HEK293 (cell line): ENCODE data around the gene TDRD9.

ENCODE experiments used
- CTCF ChIA-PET: fragments of 350-600 bp; formaldehyde crosslinking; extraction: SDS; loops from one replicate; lab custom pipeline; 2021; ENCODE audit warnings: antibody characterized with exemption; lab: Yijun Ruan, JAX
- POLR2A ChIA-PET: fragments of 300-600 bp; formaldehyde crosslinking; extraction: SDS; loops from one replicate; lab custom pipeline; 2020; ENCODE audit warnings: antibody characterized with exemption, inconsistent platforms; lab: Yijun Ruan, JAX
- H3K27ac ChIP-seq: fragments of 200-500 bp; sonication (Bioruptor generic); 2 replicates; pipeline ENCODE4 v1.5.1; 2014; ENCODE audit warnings: low read depth, low read length, control low read depth, inconsistent platforms; ENCODE audit errors: extremely low read depth
- H3K36me3 ChIP-seq, 2 experiments: fragments of 200-500 bp in 1 of 2; sonication (Bioruptor generic) in 1 of 2; 1 replicate in 1 of 2; 2 replicates in 1 of 2; pipeline ENCODE4 v1.5.1; 2014 to 2017; ENCODE audit warnings: inconsistent platforms in 2 of 2, low read length in 2 of 2; ENCODE audit not compliant: control insufficient read depth in 2 of 2, insufficient read depth in 1 of 2
- H3K4me1 ChIP-seq: fragments of 200-500 bp; sonication (Bioruptor generic); 2 replicates; pipeline ENCODE4 v1.5.1; 2014; ENCODE audit warnings: mild to moderate bottlenecking, low read length, inconsistent platforms; ENCODE audit not compliant: control insufficient read depth, insufficient read depth
- H3K4me3 ChIP-seq: 2 replicates; pipeline ENCODE4 v1.5.1; 2011; ENCODE audit warnings: low read depth, mild to moderate bottlenecking, control low read depth, low read length, moderate library complexity
- H3K9me3 ChIP-seq: fragments of 200-500 bp; sonication (Bioruptor generic); 2 replicates; pipeline ENCODE4 v1.5.1; 2014; ENCODE audit warnings: low read depth, low read length, inconsistent platforms; ENCODE audit not compliant: control insufficient read depth, insufficient read depth
- GLI4 ChIP-seq: fragments of 450-650 bp; formaldehyde crosslinking; IDR thresholded peaks from 2 replicates; pipeline ENCODE4 v1.5.1; 2016; ENCODE audit warnings: missing biosample characterization, missing genetic modification characterization
- GLIS2 ChIP-seq: fragments of 450-650 bp; formaldehyde crosslinking; IDR thresholded peaks from 2 replicates; pipeline ENCODE4 v1.5.1; 2016; ENCODE audit warnings: missing biosample characterization, missing genetic modification characterization
- HOXC10 ChIP-seq: sonication (generic); formaldehyde crosslinking; IDR thresholded peaks from 2 replicates; pipeline ENCODE4 v1.8.1; 2023; ENCODE audit warnings: mild to moderate bottlenecking, missing genetic modification reagents
- PRDM4 ChIP-seq: fragments of 450-650 bp; formaldehyde crosslinking; IDR thresholded peaks from 2 replicates; pipeline ENCODE4 v1.5.1; 2017; ENCODE audit warnings: missing biosample characterization, missing genetic modification characterization
- PRDM6 ChIP-seq: fragments of 450-650 bp; formaldehyde crosslinking; IDR thresholded peaks from 2 replicates; pipeline ENCODE4 v1.5.1; 2017; ENCODE audit warnings: missing biosample characterization, missing genetic modification characterization
- ZBTB20 ChIP-seq: fragments of 450-650 bp; formaldehyde crosslinking; IDR thresholded peaks from 2 replicates; pipeline ENCODE4 v1.5.1; 2016; ENCODE audit warnings: missing biosample characterization, missing genetic modification characterization
- ZBTB44 ChIP-seq: fragments of 450-650 bp; IDR thresholded peaks from 2 replicates; pipeline ENCODE4 v1.5.1; 2018; ENCODE audit warnings: missing biosample characterization, mild to moderate bottlenecking, missing genetic modification characterization
- ZBTB8A ChIP-seq: fragments of 450-650 bp; formaldehyde crosslinking; IDR thresholded peaks from 2 replicates; pipeline ENCODE4 v1.5.1; 2016; ENCODE audit warnings: missing biosample characterization, missing genetic modification characterization
- ZFP37 ChIP-seq: fragments of 450-650 bp; formaldehyde crosslinking; IDR thresholded peaks from 2 replicates; pipeline ENCODE4 v1.5.1; 2016; ENCODE audit warnings: missing biosample characterization, missing genetic modification characterization
- ZIC2 ChIP-seq: fragments of 450-650 bp; formaldehyde crosslinking; IDR thresholded peaks from 2 replicates; pipeline ENCODE4 v1.5.1; 2016; ENCODE audit warnings: missing biosample characterization, missing genetic modification characterization
- ZNF169 ChIP-seq: fragments of 450-650 bp; formaldehyde crosslinking; IDR thresholded peaks from 2 replicates; pipeline ENCODE4 v1.5.1; 2016; ENCODE audit warnings: missing biosample characterization, missing genetic modification characterization
- ZNF19 ChIP-seq: fragments of 450-650 bp; formaldehyde crosslinking; IDR thresholded peaks from 2 replicates; pipeline ENCODE4; 2016; ENCODE audit warnings: missing biosample characterization, missing genetic modification characterization, low read depth
- ZNF2 ChIP-seq: fragments of 450-650 bp; formaldehyde crosslinking; IDR thresholded peaks from 2 replicates; pipeline ENCODE4 v1.5.1; 2016; ENCODE audit warnings: missing biosample characterization, missing genetic modification characterization
- ZNF221 ChIP-seq: fragments of 450-650 bp; formaldehyde crosslinking; IDR thresholded peaks from 2 replicates; pipeline ENCODE4 v1.5.1; 2017; ENCODE audit warnings: missing biosample characterization, missing genetic modification characterization, borderline replicate concordance
- ZNF514 ChIP-seq: fragments of 450-650 bp; formaldehyde crosslinking; IDR thresholded peaks from 2 replicates; pipeline ENCODE4 v1.5.1; 2016; ENCODE audit warnings: missing biosample characterization, missing genetic modification characterization
- ZNF549 ChIP-seq: fragments of 450-650 bp; IDR thresholded peaks from 2 replicates; pipeline ENCODE4 v1.5.1; 2018; ENCODE audit warnings: missing biosample characterization, missing genetic modification characterization, mild to moderate bottlenecking, inconsistent platforms, moderate library complexity
- ZNF585B ChIP-seq: fragments of 450-650 bp; formaldehyde crosslinking; IDR thresholded peaks from 2 replicates; pipeline ENCODE4 v1.5.1; 2016; ENCODE audit warnings: missing biosample characterization, missing genetic modification characterization
- ZNF76 ChIP-seq: fragments of 450-650 bp; formaldehyde crosslinking; IDR thresholded peaks from 2 replicates; pipeline ENCODE4; 2016; ENCODE audit warnings: low read depth, missing biosample characterization, missing genetic modification characterization, borderline replicate concordance
- ZSCAN4 ChIP-seq: fragments of 450-650 bp; formaldehyde crosslinking; IDR thresholded peaks from 2 replicates; pipeline ENCODE4 v1.5.1; 2017; ENCODE audit warnings: missing biosample characterization, missing genetic modification characterization
- ZSCAN5A ChIP-seq: fragments of 450-650 bp; formaldehyde crosslinking; IDR thresholded peaks from 2 replicates; pipeline ENCODE4 v1.5.1; 2016; ENCODE audit warnings: missing biosample characterization, missing genetic modification characterization

The TDRD9 gene

GRCh38 chr14:104062281-104062680 lies 134.0 kb downstream of the TDRD9 start:
- no peak overlapping the region for H3K4me3 ChIP-seq
- H3K36me3 ChIP-seq: no peaks in the 10 kb centered on the region
- no peak overlapping the region for H3K27ac ChIP-seq
- CTCF ChIA-PET: interaction anchor here (0.6 to 2.0 kb wide), 2 partner anchors 10 to 16 kb away, joined by 5 to 8 read pairs; no protein-coding TSS in a partner anchor
- no peaks in the 10 kb centered on the region for H3K4me1 ChIP-seq
- POLR2A ChIA-PET: no interaction called here
- no peak for TF ChIP-seq ZNF549
- TF ChIP-seq ZNF19: no peak
- TF ChIP-seq ZFP37: no peak
- no peak for TF ChIP-seq ZNF2 (tag by site-specific recombination)
- no peak for TF ChIP-seq ZNF169 (tag by site-specific recombination)
- TF ChIP-seq PRDM6 (tag by site-specific recombination): no peak
- no peak for TF ChIP-seq ZNF585B (tag by site-specific recombination)
- TF ChIP-seq ZNF221: no peak
- TF ChIP-seq ZBTB20 (tag by site-specific recombination): no peak
- no peak for TF ChIP-seq ZBTB44 (tag by site-specific recombination)
- no peak for TF ChIP-seq GLIS2
- TF ChIP-seq ZBTB8A (tag by site-specific recombination): no peak
- no peak for TF ChIP-seq ZSCAN5A (tag by site-specific recombination)
- TF ChIP-seq PRDM4 (tag by site-specific recombination): no peak
- no peak for TF ChIP-seq ZIC2 (tag by site-specific recombination)
- no peak for TF ChIP-seq HOXC10 (CRISPR knock-in tag)
- no peak for TF ChIP-seq ZNF76 (tag by site-specific recombination)
- TF ChIP-seq ZSCAN4 (tag by site-specific recombination): no peak
- no peak for TF ChIP-seq GLI4 (tag by site-specific recombination)
- TF ChIP-seq ZNF514 (tag by site-specific recombination): no peak
- H3K9me3 ChIP-seq: no peaks in the 10 kb centered on the region
